HCT116 (cell line): ENCODE results near the gene COG5. TPM values are rescaled to one million over a fixed set of nuclear protein-coding genes. Genes with fewer than 3 reads are reported as not detected.

ENCODE experiments used
- ATAC-seq: fragments of 200-7000 bp; cut with Tn5 transposase; 2 replicates; pipeline ENCODE4 v1.9.1; 2020; ENCODE audit warnings: mild to moderate bottlenecking, moderate library complexity
- BruUV-seq: library from RNA; stranded (reverse); fragments of 400-500 nt; replicated peaks from 2 replicates; lab custom pipeline; 2021; lab: Mats Ljungman, UMichigan
- CTCF ChIA-PET: fragments of 300-600 bp; sonication (Branson Sonifier 250); formaldehyde crosslinking; loops from one replicate; lab custom pipeline; 2021; ENCODE audit warnings: antibody characterized with exemption; lab: Charles Lee
- POLR2A ChIA-PET: fragments of 300-600, 350-600 bp; sonication (Branson Sonifier 250); formaldehyde crosslinking; loops from one replicate; lab custom pipeline; 2021; ENCODE audit warnings: antibody characterized with exemption; lab: Charles Lee
- RAD21 ChIA-PET, 2 experiments: fragments of 300-600 bp; sonication (Branson Sonifier 250); formaldehyde crosslinking; loops; one replicate each; lab custom pipeline; 2023; ENCODE audit warnings: low total read pairs in 2 of 2; ENCODE audit not compliant: uncharacterized antibody in 2 of 2, unreplicated experiment in 2 of 2, low non-redundant PET in 1 of 2; lab: Charles Lee
- DNase-seq: peaks from one replicate; pipeline ENCODE4 v3.0.0-alpha.2; 2010; ENCODE audit warnings: low read depth, low spot score
- H2AFZ ChIP-seq: fragments of 200-600 bp; shearing (Covaris generic), sonication (generic); 2 replicates; pipeline ENCODE4 v1.6.1; 2017; ENCODE audit warnings: low read depth, mixed run types, mixed read lengths, antibody characterized with exemption, low read length; ENCODE audit not compliant: poor library complexity, severe bottlenecking
- H3K27ac ChIP-seq: 2 replicates; pipeline ENCODE4 v1.5.1; 2012; ENCODE audit warnings: low read depth, low read length
- H3K27me3 ChIP-seq: fragments of 200-600 bp; sonication (generic); 2 replicates; pipeline ENCODE4 v1.6.1; 2016; ENCODE audit warnings: mixed run types, low read length, mixed read lengths; ENCODE audit not compliant: insufficient read depth
- H3K36me3 ChIP-seq, 2 experiments: fragments of 200-500 bp in 1 of 2; fragments of 200-600 bp in 1 of 2; sonication (Bioruptor generic) in 1 of 2; sonication (generic) in 1 of 2; 2 replicates each; pipeline versions ENCODE4 v1.5.1 to v1.6.1; 2014 to 2016; ENCODE audit warnings: low read length in 2 of 2, inconsistent platforms in 1 of 2, mixed read lengths in 1 of 2, mixed run types in 1 of 2; ENCODE audit not compliant: insufficient read depth in 2 of 2, control insufficient read depth in 1 of 2
- H3K4me1 ChIP-seq, 2 experiments: fragments of 200-600 bp in 1 of 2; sonication (generic) in 1 of 2; 2 replicates each; pipeline versions ENCODE4 v1.5.1 to v1.6.1; 2012 to 2017; ENCODE audit warnings: low read length in 2 of 2, inconsistent platforms in 1 of 2, mild to moderate bottlenecking in 1 of 2, mixed read lengths in 1 of 2, mixed run types in 1 of 2, moderate library complexity in 1 of 2; ENCODE audit not compliant: insufficient read depth in 2 of 2, control insufficient read depth in 1 of 2
- H3K4me2 ChIP-seq: fragments of 200-600 bp; sonication (generic); 2 replicates; pipeline ENCODE4 v1.6.1; 2017; ENCODE audit warnings: mixed run types, low read length, mixed read lengths
- H3K4me3 ChIP-seq, 2 experiments: fragments of 200-600 bp in 1 of 2; sonication (generic) in 1 of 2; replicated peaks in 1 of 2; 2 replicates each; pipeline ENCODE4 v1.5.1; 2011 to 2016; ENCODE audit warnings: low read length in 2 of 2, control low read depth in 1 of 2, low read depth in 1 of 2, mild to moderate bottlenecking in 1 of 2, mixed read lengths in 1 of 2, mixed run types in 1 of 2
- H3K79me2 ChIP-seq: fragments of 200-600 bp; sonication (generic); 2 replicates; pipeline ENCODE4 v1.6.1; 2017; ENCODE audit warnings: mild to moderate bottlenecking, mixed run types, low read length, moderate library complexity, mixed read lengths; ENCODE audit not compliant: insufficient read depth
- H3K9ac ChIP-seq: fragments of 200-600 bp; sonication (generic); 2 replicates; pipeline ENCODE4 v1.6.1; 2016; ENCODE audit warnings: low read length, mixed read lengths
- H3K9me2 ChIP-seq: fragments of 200-600 bp; sonication (generic), shearing (Covaris generic); 2 replicates; pipeline ENCODE4 v1.6.1; 2017; ENCODE audit warnings: mixed run types, mild to moderate bottlenecking, moderate library complexity; ENCODE audit not compliant: insufficient read depth
- H3K9me3 ChIP-seq, 2 experiments: fragments of 200-500 bp in 1 of 2; fragments of 200-600 bp in 1 of 2; sonication (Bioruptor generic) in 1 of 2; sonication (generic) in 1 of 2; 2 replicates each; pipeline ENCODE4 v1.6.1; 2014 to 2017; ENCODE audit warnings: low read length in 2 of 2, mixed read lengths in 2 of 2, inconsistent platforms in 1 of 2, low read depth in 1 of 2, mild to moderate bottlenecking in 1 of 2, mixed run types in 1 of 2, moderate library complexity in 1 of 2; ENCODE audit not compliant: control insufficient read depth in 1 of 2, insufficient read depth in 1 of 2
- H4K20me1 ChIP-seq: fragments of 200-600 bp; sonication (generic), shearing (Covaris generic); 2 replicates; pipeline ENCODE4 v1.6.1; 2017; ENCODE audit warnings: mixed run types, mild to moderate bottlenecking, moderate library complexity; ENCODE audit not compliant: insufficient read depth
- CBX3 ChIP-seq: IDR thresholded peaks from 2 replicates; pipeline ENCODE4 v1.6.1; 2012; ENCODE audit warnings: low read depth
- CEBPB ChIP-seq: IDR thresholded peaks from 2 replicates; pipeline ENCODE4 v1.6.1; 2012; ENCODE audit warnings: low read depth
- EGR1 ChIP-seq: IDR thresholded peaks from 2 replicates; pipeline ENCODE4 v1.6.1; 2012; ENCODE audit warnings: low read depth
- EZH2 ChIP-seq: fragments of 200-600 bp; sonication (generic); IDR thresholded peaks from 2 replicates; pipeline ENCODE4 v1.6.1; 2017; ENCODE audit warnings: antibody characterized with exemption, mixed run types
- FOSL1 ChIP-seq: IDR thresholded peaks from 2 replicates; pipeline ENCODE4 v1.6.1; 2012; ENCODE audit warnings: low read depth
- JUND ChIP-seq: IDR thresholded peaks from 2 replicates; pipeline ENCODE4 v1.6.1; 2012
- POLR2AphosphoS5 ChIP-seq: IDR thresholded peaks from 2 replicates; pipeline ENCODE4 v1.6.1; 2011; ENCODE audit warnings: mild to moderate bottlenecking, low read depth, low read length, moderate library complexity
- RAD21 ChIP-seq: IDR thresholded peaks from 2 replicates; pipeline ENCODE4 v1.6.1; 2012; ENCODE audit warnings: low read depth, mild to moderate bottlenecking
- SP1 ChIP-seq: IDR thresholded peaks from 2 replicates; pipeline ENCODE4 v1.6.1; 2012; ENCODE audit warnings: low read depth
- SRF ChIP-seq: IDR thresholded peaks from 2 replicates; pipeline ENCODE4 v1.6.1; 2012; ENCODE audit warnings: low read depth
- TCF7L2 ChIP-seq: IDR thresholded peaks from 2 replicates; pipeline ENCODE4 v1.7.0; 2011; ENCODE audit warnings: borderline replicate concordance, inconsistent platforms; ENCODE audit not compliant: insufficient read depth, insufficient read length; ENCODE audit errors: extremely low read depth
- ZNF274 ChIP-seq: fragments of 200-500 bp; sonication (Bioruptor generic); IDR thresholded peaks from 2 replicates; pipeline ENCODE4 v1.6.1; 2014; ENCODE audit warnings: mild to moderate bottlenecking, low read depth, low read length, inconsistent platforms
- intact Hi-C: fragments of 100-400 bp; cut with micrococcal nuclease; formaldehyde crosslinking; loops from 2 replicates; pipeline ENCODE4 v1.10.0; 2022
- total RNA-seq: library from RNA; stranded (reverse); gene quantifications from one replicate; pipeline ENCODE4 v1.2.1, GENCODE V29; 2021; ENCODE audit not compliant: unreplicated experiment

The COG5 gene
- total RNA-seq, 1 experiment from 2014 or later, result 30.7 TPM

GRCh38 chr7:107181172-107181571 is 382.5 kb downstream of the COG5 start:
- Histone ChIP-seq H3K9me2 (no peaks in the 10 kb centered on the region), H3K4me3 (no peak overlapping the region), H3K9me3 (no peaks in the 10 kb centered on the region), H3K27me3 (no peaks in the 10 kb centered on the region), H3K9ac (no peak overlapping the region), H3K4me2 (no peak overlapping the region), H3K4me1 (peaks cover 28 to 30% of the 10 kb centered on the region in 2 experiments), H4K20me1 (no peaks in the 10 kb centered on the region), H3K79me2 (peaks cover 19% of the 10 kb centered on the region), H2AFZ (no peak overlapping the region), H3K36me3 (peaks cover 0 to 25% of the 10 kb centered on the region in 2 experiments; a peak in 2 of 4 replicates), H3K27ac (peak overlapping the region; percentile 81; the same call in 1 of the 2 replicates)
- ChIA-PET POLR2A (interaction anchor here (1.8 kb wide), 1 partner anchor 12 kb away, joined by 11 read pairs; the partner anchor contains the start of gene HBP1), CTCF (interaction anchor here (0.9 to 1.4 kb wide), 4 partner anchors 13 to 320 kb away, joined by 3 to 6 read pairs (median 4); no protein-coding TSS in a partner anchor), RAD21 (no interaction called here)
- BruUV-seq, result no TSS peak
- intact Hi-C loops, result no loop called here
- ATAC-seq, result no peak
- DNase-seq, result no peak
- TF ChIP-seq SRF (no peak), CBX3 (no peak), RAD21 (no peak), CEBPB (no peak), TCF7L2 (no peak)

DNA sequence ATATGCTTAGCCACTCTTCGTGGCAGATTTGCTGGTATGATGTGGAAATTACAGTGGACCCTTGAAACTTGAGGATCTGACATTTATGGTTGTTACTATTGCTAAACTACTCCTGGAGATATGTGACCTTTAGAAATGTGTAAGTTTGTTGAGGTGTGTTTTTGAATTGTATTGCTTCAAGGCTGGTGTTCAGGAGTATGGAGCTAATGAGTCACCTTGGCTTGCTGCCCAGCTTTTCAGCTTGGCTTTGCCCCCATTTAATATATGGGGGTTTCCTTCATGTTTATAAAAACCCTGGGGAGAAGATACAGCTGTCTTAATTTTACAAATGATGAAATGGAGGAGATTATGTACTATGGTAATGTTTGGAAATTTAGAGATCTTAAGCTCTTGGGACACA is 383.3 kb downstream of the COG5 start:
- H3K4me1 ChIP-seq, result peaks cover 28 to 30% of the 10 kb centered on the region in 2 experiments
- H2AFZ ChIP-seq, result no peak overlapping the region
- no peaks in the 10 kb centered on the region for H3K27me3 ChIP-seq
- ChIA-PET CTCF (interaction anchor here (0.6 to 1.4 kb wide), 4 partner anchors 30 to 387 kb away, joined by 3 to 6 read pairs (median 4); no protein-coding TSS in a partner anchor), RAD21 (no interaction called here), POLR2A (interaction anchor here (1.8 kb wide), 1 partner anchor 11 kb away, joined by 11 read pairs; the partner anchor contains the start of gene HBP1)
- H3K36me3 ChIP-seq, result peaks cover 0 to 19% of the 10 kb centered on the region in 2 experiments; a peak in 2 of 4 replicates
- H3K79me2 ChIP-seq, result peaks cover 21% of the 10 kb centered on the region
- no peaks in the 10 kb centered on the region for H4K20me1 ChIP-seq
- DNase-seq, result peak; percentile 64
- H3K9ac ChIP-seq, result peak overlapping the region; percentile 25
- ATAC-seq, result peak; percentile 70
- TF ChIP-seq EZH2 (no peak), EGR1 (peak; percentile 33; the same call in 1 of the 2 replicates), CBX3 (peak; percentile 78), FOSL1 (peak; percentile 89), RAD21 (0 out of 2 replicates have a peak, but pooled peaks have one; percentile 3), CEBPB (peak; percentile 87), JUND (peak; percentile 87), POLR2AphosphoS5 (peak; percentile 62; the same call in 1 of the 2 replicates), ZNF274 (no peak), SP1 (peak; percentile 71)
- no peaks in the 10 kb centered on the region for H3K9me3 ChIP-seq
- H3K9me2 ChIP-seq, result no peaks in the 10 kb centered on the region
- no TSS peak for BruUV-seq
- peak overlapping the region; percentile 81; the same call in 1 of the 2 replicates for H3K27ac ChIP-seq
- intact Hi-C loops, result no loop called here
- peak overlapping the region; percentile 60 for H3K4me2 ChIP-seq
- peak overlapping the region in 1 of 2 experiments; percentile 7; a peak in 1 of 4 replicates for H3K4me3 ChIP-seq
